ENCODE results near the gene NOS3. TPM values are rescaled to one million over a fixed set of nuclear protein-coding genes. Genes with fewer than 3 reads are reported as not detected.

The NOS3 gene
- total RNA-seq, 1 experiment from 2014 or later: 41.6 TPM

GRCh38 chr7:150951181-150951520, 39.7 kb upstream of the NOS3 start:
- in situ Hi-C loops (cut with HindIII; ENCODE audit: low sequenced_read_pairs): no loop called here
- DNase-seq (ENCODE audit: low spot score): no peak

DNA sequence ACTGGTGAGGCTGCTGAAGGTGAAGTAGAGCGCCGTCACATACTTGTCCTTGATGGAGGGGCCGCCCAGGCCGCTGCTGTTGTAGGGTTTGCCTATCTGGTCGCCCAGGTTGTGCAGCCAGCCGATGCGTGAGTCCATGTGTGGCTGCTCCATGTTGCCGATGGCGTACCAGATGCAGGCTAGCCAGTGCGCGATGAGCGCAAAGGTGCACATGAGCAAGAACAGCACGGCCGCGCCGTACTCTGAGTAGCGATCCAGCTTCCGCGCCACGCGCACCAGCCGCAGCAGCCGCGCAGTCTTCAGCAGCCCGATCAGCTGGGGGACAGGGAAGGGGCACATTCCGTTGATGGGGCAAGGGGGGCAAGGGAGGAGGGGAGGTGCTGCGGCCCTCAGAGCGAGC, 39.3 kb upstream of the NOS3 start:
- in situ Hi-C loops (cut with HindIII; ENCODE audit: low sequenced_read_pairs): no loop called here
- DNase-seq (ENCODE audit: low spot score): no peak

- in situ Hi-C loops (cut with HindIII; ENCODE audit: low sequenced_read_pairs): no loop called here
- no peak for DNase-seq (ENCODE audit: low spot score)
Measured at GRCh38 chr7:150952331-150953050, 38.3 kb upstream of the NOS3 start.

- DNase-seq (ENCODE audit: low spot score): no peak
- in situ Hi-C loops (cut with HindIII; ENCODE audit: low sequenced_read_pairs): no loop called here
Measured at GRCh38 chr7:150953061-150953997, 37.5 kb upstream of the NOS3 start.

DNA sequence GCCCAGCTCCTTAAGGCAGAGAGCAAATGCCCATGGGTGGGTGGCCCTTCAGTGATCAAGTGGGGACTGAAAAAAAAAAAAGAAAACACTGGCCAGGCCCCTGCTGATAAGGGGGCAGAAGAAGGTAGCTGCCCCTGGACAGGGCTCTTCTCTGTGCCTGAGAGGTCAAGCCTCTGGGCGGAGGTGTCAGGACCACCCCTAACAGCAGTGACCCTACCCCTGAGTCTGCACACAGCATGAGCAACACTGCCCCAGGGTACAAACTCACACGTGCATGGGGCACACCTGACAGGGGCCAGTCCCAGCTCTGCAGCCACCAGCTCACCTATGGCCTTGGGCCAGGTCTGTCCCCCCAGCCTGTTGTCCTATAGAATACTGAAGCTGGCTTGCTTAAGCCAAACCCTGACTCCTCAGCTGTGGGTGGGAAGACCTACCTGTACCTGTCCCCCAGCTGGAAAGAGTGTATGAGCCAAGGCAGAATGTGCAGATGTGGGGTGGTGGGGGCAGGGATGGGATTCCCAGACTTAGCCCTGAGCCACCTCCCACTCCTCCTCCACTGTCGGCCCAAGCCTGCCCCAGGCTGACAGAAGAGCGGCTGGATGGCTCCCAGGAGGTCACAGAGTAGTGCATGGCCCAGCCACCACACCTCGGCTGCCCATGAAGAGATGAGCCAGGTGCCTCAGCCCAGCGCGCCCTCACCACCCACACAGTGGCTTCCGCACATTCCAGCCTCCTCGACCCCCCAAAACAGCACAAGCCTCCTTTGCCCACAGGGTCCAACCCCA, 36.4 kb upstream of the NOS3 start:
- DNase-seq (ENCODE audit: low spot score): no peak
- in situ Hi-C loops (cut with HindIII; ENCODE audit: low sequenced_read_pairs): no loop called here

- DNase-seq (ENCODE audit: low spot score): peak; percentile 20
- in situ Hi-C loops (cut with HindIII; ENCODE audit: low sequenced_read_pairs): no loop called here
Measured at GRCh38 chr7:150954986-150955518, 35.8 kb upstream of the NOS3 start.

DNA sequence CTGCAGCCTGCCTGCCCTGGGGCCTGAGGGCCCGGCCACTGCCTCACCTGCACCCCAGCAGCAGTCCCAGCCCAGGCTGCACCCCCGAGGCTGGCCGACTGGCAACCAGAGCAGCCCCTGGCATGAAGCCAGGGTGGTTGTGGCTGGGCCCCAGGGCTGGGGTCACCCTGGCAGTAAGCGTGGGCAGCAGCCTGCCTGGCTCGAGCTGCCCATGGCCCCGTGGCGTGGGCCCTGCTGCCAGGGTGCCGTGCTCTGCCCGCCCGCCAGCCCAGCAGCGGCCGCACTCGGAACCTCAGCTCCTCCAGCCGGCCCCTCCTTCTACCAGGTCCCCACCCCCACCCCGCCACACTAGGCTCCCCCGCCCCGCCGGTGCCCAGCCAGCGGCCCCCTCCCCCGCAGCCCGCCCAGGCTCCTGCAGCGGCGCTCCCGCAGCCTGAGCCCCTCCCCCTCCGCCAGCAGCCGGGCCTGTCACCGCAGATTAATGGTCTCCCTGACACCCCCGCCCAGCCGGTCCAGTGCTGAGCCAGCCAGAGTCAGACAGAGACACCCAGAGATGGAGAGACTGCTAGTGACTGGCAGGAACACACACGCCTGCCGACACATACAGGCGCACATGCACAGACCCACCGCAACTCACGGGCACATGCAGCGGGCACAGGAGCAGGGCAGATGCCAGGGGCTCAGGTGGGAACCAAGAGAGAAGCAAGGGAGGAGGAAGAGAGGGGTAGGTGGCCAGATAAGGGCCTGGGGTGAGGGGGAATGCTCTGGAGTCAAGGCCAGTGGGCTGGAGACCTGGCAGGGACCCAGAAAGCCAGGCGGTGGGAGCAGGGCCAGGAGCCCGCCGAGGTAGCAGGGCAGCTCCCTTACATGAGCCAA, 35.1 kb upstream of the NOS3 start:
- in situ Hi-C loops (cut with HindIII; ENCODE audit: low sequenced_read_pairs): no loop called here
- DNase-seq (ENCODE audit: low spot score): peak; percentile 59

DNA sequence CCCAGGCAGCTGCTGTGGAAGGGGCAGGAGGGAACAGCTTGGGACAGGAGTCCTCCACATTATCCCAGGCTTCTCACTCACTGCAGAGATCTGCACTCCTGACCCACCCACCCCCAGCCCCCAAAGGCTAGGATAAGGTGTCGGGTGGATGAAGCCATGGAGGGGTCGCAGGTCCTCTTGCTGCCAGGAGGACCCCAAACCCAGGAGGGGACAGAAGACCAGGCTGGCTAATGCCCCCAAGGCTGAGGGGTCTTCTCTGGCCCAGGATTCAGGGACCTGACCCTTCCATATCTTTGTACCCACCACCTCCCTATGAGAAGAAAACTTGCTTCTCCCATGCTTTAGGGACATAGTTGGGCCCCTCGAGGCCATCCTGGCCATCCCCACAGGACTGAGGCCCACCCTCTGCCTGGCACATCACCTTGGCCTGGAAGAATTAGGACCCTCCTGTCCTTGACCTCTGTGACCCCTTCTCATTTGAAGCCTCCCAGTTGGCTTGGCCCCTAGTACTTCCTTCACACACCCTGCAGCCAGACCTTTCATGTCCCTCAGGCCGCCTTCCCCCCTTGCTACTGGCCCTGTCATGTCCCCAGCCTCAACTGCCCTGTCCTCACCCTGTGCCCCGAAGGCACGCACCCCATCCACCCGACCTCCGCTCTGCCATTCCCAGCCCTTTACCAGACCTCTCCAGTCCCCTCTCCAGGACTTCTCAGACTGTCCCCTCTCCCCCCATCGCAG, 34.3 kb upstream of the NOS3 start:
- in situ Hi-C loops (cut with HindIII; ENCODE audit: low sequenced_read_pairs): no loop called here
- no peak for DNase-seq (ENCODE audit: low spot score)

GRCh38 chr7:150957133-150958020, 33.4 kb upstream of the NOS3 start:
- no peak for DNase-seq (ENCODE audit: low spot score)
- in situ Hi-C loops (cut with HindIII; ENCODE audit: low sequenced_read_pairs): no loop called here

DNA sequence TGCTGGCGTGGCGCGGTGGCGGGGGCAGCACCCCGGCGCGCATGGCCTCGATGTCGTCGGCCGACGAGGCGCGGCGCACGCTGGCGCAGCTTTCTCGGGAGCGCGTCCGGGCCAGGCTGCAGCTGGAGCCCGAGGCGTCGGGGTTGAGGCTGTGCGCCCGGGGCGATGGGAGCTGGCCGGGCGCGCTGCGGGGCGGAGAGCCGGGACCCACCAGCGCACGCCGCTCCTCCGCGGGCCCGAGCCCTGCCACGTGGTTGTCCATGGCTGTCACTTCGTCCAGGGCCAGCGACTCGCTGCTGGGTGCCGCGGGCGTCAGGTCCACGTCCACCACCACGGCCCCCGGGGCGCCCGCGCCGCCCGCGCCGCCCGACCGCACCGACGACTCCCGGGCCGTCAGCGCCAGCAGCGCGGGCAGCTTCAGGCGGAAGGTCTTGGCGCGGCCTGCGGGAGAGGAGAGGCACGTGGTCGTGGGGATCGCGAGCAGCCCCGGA, 32.7 kb upstream of the NOS3 start:
- in situ Hi-C loops (cut with HindIII; ENCODE audit: low sequenced_read_pairs): no loop called here
- DNase-seq (ENCODE audit: low spot score): no peak

DNA sequence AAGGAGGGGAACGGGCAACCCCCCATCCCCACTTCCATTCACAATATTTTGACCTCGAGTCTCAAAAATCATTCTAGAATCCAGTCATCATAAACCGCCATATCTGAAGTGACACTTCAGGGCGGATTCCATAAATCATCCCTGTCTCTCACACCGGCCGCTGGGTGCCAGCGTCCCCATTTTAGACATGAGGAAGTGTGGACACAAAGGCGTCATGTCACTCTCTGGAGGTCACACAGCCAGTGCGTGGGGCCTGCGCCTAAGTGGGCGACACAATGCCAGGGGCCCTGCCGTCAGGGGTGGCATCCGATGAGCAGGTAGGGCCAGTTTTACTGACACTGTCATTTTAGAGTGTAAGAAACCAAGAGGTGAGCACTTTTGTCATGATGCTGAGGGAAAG, 32.2 kb upstream of the NOS3 start:
- in situ Hi-C loops (cut with HindIII; ENCODE audit: low sequenced_read_pairs): no loop called here
- DNase-seq (ENCODE audit: low spot score): no peak

DNA sequence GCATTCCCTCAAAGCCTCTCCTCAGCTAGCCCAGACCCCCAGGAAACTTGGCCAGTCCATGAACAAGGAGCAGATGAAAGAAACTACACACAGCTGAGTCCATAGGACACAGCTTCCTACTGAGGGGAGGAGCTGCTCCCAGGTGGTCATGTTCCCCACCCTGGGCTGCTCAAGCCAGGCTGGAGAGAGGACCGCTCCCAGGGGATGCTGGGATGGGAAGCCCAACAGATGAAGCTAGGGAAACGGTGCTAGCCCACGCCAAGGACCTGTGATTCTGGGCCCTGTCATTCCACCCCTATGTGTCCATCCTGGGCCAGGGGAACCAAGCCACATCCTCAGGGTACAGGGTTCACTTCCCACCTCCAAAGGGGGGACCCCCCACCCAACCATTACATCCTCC, 31.7 kb upstream of the NOS3 start:
- in situ Hi-C loops (cut with HindIII; ENCODE audit: low sequenced_read_pairs): no loop called here
- no peak for DNase-seq (ENCODE audit: low spot score)

DNA sequence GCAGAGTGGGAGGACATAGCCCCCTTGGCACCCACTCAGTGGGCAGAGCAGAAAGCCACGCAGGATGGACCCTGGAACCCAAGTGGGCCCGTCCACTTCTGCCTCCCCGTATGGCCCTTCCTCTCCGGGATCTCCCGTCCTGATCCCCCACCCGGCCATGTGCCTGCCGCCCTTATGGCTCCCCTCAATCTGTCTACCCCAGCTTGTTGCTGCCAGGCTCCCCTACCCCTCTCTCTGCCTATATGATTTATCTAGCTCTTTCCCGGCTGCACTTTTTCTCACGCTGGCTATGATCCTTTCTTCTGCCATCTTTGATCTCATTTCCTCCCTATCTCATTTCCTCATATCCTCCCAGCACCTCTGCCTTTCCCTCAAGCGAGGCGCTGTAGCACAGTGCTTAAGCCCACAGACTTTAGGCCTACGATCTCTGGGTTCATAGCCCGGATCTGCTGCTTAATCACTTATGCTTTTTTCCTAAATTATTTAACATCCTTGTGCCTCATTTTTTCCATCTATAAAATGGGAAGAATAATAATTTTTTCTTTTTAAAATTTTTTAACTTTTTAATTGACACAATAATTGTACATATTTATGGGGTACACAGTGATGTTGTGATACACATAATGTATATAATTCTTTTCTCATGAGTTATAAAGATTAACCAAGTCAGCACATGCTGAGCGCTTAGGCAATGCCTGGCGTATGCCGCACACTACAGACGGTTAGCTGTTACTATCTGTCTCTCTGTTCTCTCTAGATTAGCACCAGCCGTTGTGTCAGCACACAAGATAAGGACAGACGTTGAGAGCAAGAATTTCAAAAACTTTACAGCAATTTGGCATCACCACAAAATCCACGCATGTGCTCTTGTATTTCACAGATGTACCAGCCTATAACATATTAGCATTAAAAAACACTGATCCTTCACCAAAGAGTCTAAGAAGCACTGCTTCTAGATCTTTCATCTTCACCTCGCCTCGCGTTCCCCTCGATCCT, 30.8 kb upstream of the NOS3 start:
- in situ Hi-C loops (cut with HindIII; ENCODE audit: low sequenced_read_pairs): no loop called here
- no peak for DNase-seq (ENCODE audit: low spot score)

- in situ Hi-C loops (cut with HindIII; ENCODE audit: low sequenced_read_pairs): no loop called here
- DNase-seq (ENCODE audit: low spot score): no peak
Measured at GRCh38 chr7:150961510-150962289, 29.1 kb upstream of the NOS3 start.

DNA sequence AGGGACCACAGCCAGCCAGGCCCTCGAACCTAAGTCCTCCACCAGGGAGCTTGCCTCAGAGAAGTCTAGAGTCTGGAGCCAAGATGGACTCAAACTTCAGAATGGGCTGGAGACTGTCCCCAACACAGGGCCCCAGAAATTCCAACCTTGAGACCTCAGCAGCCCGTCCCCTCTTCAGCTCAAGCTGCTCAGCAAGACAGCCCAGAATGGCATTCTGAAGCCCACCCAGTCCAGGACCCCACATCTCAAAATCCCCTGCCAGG, 28.6 kb upstream of the NOS3 start:
- no peak for DNase-seq (ENCODE audit: low spot score)
- in situ Hi-C loops (cut with HindIII; ENCODE audit: low sequenced_read_pairs): no loop called here
